Measurements from ENCODE around the gene KCNQ4. TPM values are rescaled to one million over a fixed set of nuclear protein-coding genes. Genes with fewer than 3 reads are reported as not detected.
A peak's percentile ranks its signal among the peaks of the same experiment; 100 is the strongest.

KCNQ4 gene
- total and polyA plus RNA-seq, 2 experiments from 2014 or later: 1.3 to 3.0 TPM

- no peaks in the 10 kb centered on the region for H3K36me3 ChIP-seq (ENCODE audit: insufficient read depth)
- no peaks in the 10 kb centered on the region for H3K79me2 ChIP-seq (replicated peaks; ENCODE audit: insufficient read depth)
- no peak overlapping the region for H3K27ac Mint-ChIP-seq
- 0 out of 2 replicates have a peak, but pooled peaks cover 4% of the 10 kb centered on the region for H3K9me2 ChIP-seq (ENCODE audit: insufficient read depth)
- TF ChIP-seq POLR2AphosphoS5 (IDR thresholded peaks at IDR 0.05; ENCODE audit: low read depth) (no peak), JUNB (IDR thresholded peaks at IDR 0.05; ENCODE audit: unreplicated experiment) (no peak), ZNF331 (CRISPR knock-in tag; IDR thresholded peaks at IDR 0.05; ENCODE audit: low read depth) (no peak), NANOG (IDR thresholded peaks at IDR 0.05; ENCODE audit: borderline replicate concordance) (no peak), EZH2phosphoT487 (IDR thresholded peaks at IDR 0.05; ENCODE audit: unreplicated experiment) (no peak), ETS1 (IDR thresholded peaks at IDR 0.05) (no peak), CTCF (conservative IDR thresholded peaks at IDR 0.05; ENCODE audit: low read depth in 2 of 2) (no peak), ZNF114 (CRISPR knock-in tag; IDR thresholded peaks at IDR 0.05) (no peak), EZH2 (IDR thresholded peaks at IDR 0.05; ENCODE audit: low read depth, unreplicated experiment) (no peak), REST (IDR thresholded peaks at IDR 0.05; ENCODE audit: unreplicated experiment) (no peak), CREB1 (CRISPR knock-in tag; IDR thresholded peaks at IDR 0.05; ENCODE audit: low read depth) (no peak), ZNF462 (CRISPR knock-in tag; IDR thresholded peaks at IDR 0.05) (no peak), STAT1 (IDR thresholded peaks at IDR 0.05; ENCODE audit: unreplicated experiment) (no peak)
- H3K27me3 Mint-ChIP-seq (ENCODE audit: insufficient read depth, low read depth, poor library complexity): peaks cover 14% of the 10 kb centered on the region
- no peak overlapping the region for H3K4me2 ChIP-seq
- no peak overlapping the region for H3K27ac ChIP-seq (ENCODE audit: low read depth)
- DNase-seq (ENCODE audit: low spot score) (no peak), ATAC-seq (no peak)
- H3F3A ChIP-seq (replicated peaks; ENCODE audit: low read depth): no peaks in the 10 kb centered on the region
- peak overlapping the region; percentile 14; the same call in 1 of the 2 replicates for H2AFZ ChIP-seq
- H3K27me3 ChIP-seq (ENCODE audit: insufficient read depth): peaks cover 10% of the 10 kb centered on the region
- peaks cover 4% of the 10 kb centered on the region; the same call in 1 of the 2 replicates for H3K4me1 ChIP-seq (ENCODE audit: insufficient read depth)
- H3K36me3 Mint-ChIP-seq (ENCODE audit: low read depth): 0 out of 3 replicates have a peak, but pooled peaks cover 5% of the 10 kb centered on the region
- H3K4me3 Mint-ChIP-seq: no peak overlapping the region
- peaks cover 9% of the 10 kb centered on the region for H3K4me1 Mint-ChIP-seq
- peaks cover 12% of the 10 kb centered on the region; the same call in 2 of the 3 replicates for H3K9me3 Mint-ChIP-seq
- no peaks in the 10 kb centered on the region for H4K20me1 ChIP-seq (replicated peaks; ENCODE audit: insufficient read depth)
- no peak overlapping the region for H3K4me3 ChIP-seq
These were observed 95.3 kb downstream of the KCNQ4 start for GRCh38 chr1:40878906-40879305.

Measured in GM23338 (cell line).